HL-60 (cell line): ENCODE measurements around the gene GDPD5.

Source experiments
- DNase-seq, 2 experiments: peaks; one replicate each; pipeline ENCODE4 v3.0.0-alpha.2; 2010 to 2020; ENCODE audit warnings: low read depth in 1 of 2, low spot score in 1 of 2
- H3K27ac ChIP-seq: fragments of 250-450 bp; sonication (Bioruptor Pico); replicated peaks from 2 replicates; pipeline ENCODE4 v1.5.1; 2020; ENCODE audit warnings: mild to moderate bottlenecking, moderate library complexity
- H3K27me3 ChIP-seq: fragments of 250-450 bp; sonication (Bioruptor Pico); 2 replicates; pipeline ENCODE4 v1.5.1; 2021; ENCODE audit warnings: mild to moderate bottlenecking, moderate library complexity; ENCODE audit not compliant: insufficient read depth, poor library complexity, severe bottlenecking
- H3K4me3 ChIP-seq: replicated peaks from 2 replicates; pipeline ENCODE4 v1.5.1; 2011; ENCODE audit warnings: mild to moderate bottlenecking, control low read depth, low read length; ENCODE audit not compliant: insufficient read depth
- GABPA ChIP-seq: IDR thresholded peaks from 2 replicates; pipeline ENCODE4 v1.6.1; 2012; ENCODE audit warnings: low read depth
- POLR2AphosphoS5 ChIP-seq: IDR thresholded peaks from 2 replicates; pipeline ENCODE4 v1.6.1; 2012; ENCODE audit warnings: low read depth
- SPI1 ChIP-seq: IDR thresholded peaks from 2 replicates; pipeline ENCODE4 v1.6.1; 2012; ENCODE audit warnings: low read depth, mild to moderate bottlenecking, borderline replicate concordance
- TF ChIP-seq, protein P1 (sequence below): IDR thresholded peaks from 2 replicates; pipeline ENCODE4 v1.6.1; 2012; ENCODE audit warnings: low read depth; ENCODE audit not compliant: insufficient replicate concordance
- TF ChIP-seq, protein P2 (sequence below): IDR thresholded peaks from one replicate; pipeline ENCODE4 v1.5.1; 2011; ENCODE audit warnings: low read length, control low read depth, inconsistent platforms; ENCODE audit not compliant: insufficient read depth

The GDPD5 gene

DNA sequence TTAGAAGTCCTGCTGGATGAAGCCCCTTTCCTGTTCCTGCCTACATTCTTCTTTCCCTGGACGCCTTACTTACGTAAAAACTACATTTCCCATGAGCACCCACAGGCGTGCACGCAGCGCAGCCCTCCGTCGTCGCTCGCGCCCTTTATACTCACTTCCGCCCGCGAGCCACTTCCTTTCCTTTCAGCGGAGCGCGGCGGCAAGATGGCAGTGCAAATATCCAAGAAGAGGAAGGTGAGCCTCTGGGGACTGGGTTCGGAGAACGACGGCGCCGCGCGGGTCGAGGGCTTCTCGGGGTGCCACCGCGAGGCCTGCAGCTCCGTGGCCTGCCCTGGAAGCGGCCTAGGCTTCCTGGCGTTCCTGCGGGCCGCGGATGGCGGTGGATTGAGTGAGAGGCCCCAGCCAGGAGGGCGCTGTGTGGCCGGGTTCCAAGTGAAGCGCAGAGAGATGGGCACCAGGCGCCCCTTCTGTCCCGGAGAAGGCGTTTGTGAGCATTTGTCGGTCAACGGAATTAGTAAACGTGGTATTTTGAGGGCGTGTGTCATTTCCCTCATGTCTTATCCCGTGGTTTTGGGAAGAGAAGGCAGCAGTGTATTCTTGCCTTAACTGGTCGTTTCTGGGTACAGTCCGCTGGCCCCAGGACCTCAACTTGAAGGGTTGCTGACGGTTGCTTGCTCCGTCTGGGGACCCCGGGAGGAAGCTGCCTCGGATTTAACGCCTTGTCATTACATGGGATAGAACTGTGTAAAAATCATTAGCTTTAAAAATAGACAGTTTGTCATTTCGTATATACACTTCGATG, 126.2 kb downstream of the GDPD5 start, which contains the start of gene RPS3:
Gene RPS3 (plus strand): TSS at position 175 of the 802 bp plus-strand sequence. CDS start 30 bp downstream, at position 205.
- TF ChIP-seq POLR2AphosphoS5 (peak; percentile 99), SPI1 (peak; percentile 96), GABPA (peak; percentile 91)
- TF ChIP-seq, protein P1, sequence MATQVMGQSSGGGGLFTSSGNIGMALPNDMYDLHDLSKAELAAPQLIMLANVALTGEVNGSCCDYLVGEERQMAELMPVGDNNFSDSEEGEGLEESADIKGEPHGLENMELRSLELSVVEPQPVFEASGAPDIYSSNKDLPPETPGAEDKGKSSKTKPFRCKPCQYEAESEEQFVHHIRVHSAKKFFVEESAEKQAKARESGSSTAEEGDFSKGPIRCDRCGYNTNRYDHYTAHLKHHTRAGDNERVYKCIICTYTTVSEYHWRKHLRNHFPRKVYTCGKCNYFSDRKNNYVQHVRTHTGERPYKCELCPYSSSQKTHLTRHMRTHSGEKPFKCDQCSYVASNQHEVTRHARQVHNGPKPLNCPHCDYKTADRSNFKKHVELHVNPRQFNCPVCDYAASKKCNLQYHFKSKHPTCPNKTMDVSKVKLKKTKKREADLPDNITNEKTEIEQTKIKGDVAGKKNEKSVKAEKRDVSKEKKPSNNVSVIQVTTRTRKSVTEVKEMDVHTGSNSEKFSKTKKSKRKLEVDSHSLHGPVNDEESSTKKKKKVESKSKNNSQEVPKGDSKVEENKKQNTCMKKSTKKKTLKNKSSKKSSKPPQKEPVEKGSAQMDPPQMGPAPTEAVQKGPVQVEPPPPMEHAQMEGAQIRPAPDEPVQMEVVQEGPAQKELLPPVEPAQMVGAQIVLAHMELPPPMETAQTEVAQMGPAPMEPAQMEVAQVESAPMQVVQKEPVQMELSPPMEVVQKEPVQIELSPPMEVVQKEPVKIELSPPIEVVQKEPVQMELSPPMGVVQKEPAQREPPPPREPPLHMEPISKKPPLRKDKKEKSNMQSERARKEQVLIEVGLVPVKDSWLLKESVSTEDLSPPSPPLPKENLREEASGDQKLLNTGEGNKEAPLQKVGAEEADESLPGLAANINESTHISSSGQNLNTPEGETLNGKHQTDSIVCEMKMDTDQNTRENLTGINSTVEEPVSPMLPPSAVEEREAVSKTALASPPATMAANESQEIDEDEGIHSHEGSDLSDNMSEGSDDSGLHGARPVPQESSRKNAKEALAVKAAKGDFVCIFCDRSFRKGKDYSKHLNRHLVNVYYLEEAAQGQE: peak; percentile 87
- TF ChIP-seq, protein P2, sequence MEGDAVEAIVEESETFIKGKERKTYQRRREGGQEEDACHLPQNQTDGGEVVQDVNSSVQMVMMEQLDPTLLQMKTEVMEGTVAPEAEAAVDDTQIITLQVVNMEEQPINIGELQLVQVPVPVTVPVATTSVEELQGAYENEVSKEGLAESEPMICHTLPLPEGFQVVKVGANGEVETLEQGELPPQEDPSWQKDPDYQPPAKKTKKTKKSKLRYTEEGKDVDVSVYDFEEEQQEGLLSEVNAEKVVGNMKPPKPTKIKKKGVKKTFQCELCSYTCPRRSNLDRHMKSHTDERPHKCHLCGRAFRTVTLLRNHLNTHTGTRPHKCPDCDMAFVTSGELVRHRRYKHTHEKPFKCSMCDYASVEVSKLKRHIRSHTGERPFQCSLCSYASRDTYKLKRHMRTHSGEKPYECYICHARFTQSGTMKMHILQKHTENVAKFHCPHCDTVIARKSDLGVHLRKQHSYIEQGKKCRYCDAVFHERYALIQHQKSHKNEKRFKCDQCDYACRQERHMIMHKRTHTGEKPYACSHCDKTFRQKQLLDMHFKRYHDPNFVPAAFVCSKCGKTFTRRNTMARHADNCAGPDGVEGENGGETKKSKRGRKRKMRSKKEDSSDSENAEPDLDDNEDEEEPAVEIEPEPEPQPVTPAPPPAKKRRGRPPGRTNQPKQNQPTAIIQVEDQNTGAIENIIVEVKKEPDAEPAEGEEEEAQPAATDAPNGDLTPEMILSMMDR: no peak
- Histone ChIP-seq H3K4me3 (peak within 1 kb of the TSS; percentile 81), H3K27ac (peak within 1 kb of the TSS; percentile 98), H3K27me3 (no peaks in the 10 kb centered on the region)
- DNase-seq: peak; percentile 90 to 93

DNA sequence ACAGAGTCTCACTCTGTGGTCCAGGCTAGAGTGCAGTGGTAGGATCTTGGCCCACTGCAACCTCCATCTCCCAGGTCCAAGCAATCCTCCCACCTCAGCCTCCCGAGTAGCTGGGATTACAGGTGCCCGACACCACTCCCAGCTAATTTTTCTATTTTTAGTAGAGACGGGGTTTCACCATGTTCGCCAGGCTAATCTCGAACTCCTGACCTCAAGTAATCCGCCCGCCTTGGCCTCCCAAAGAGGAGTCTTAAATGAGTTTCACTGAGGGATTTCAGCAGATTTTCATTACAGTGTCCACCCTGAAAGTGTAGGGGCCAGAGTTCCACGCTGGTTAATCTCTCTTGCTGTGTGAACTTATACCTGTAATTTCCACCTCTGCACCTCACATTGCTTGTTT, 126.8 kb downstream of the GDPD5 start:
- Histone ChIP-seq H3K27ac (peak overlapping the region; percentile 98), H3K4me3 (no peak overlapping the region), H3K27me3 (no peaks in the 10 kb centered on the region)
- no peak for DNase-seq
- no peak for TF ChIP-seq GABPA
- no peak for TF ChIP-seq SPI1
- TF ChIP-seq, protein P1: no peak
- TF ChIP-seq, protein P2: no peak
- TF ChIP-seq POLR2AphosphoS5: no peak

DNA sequence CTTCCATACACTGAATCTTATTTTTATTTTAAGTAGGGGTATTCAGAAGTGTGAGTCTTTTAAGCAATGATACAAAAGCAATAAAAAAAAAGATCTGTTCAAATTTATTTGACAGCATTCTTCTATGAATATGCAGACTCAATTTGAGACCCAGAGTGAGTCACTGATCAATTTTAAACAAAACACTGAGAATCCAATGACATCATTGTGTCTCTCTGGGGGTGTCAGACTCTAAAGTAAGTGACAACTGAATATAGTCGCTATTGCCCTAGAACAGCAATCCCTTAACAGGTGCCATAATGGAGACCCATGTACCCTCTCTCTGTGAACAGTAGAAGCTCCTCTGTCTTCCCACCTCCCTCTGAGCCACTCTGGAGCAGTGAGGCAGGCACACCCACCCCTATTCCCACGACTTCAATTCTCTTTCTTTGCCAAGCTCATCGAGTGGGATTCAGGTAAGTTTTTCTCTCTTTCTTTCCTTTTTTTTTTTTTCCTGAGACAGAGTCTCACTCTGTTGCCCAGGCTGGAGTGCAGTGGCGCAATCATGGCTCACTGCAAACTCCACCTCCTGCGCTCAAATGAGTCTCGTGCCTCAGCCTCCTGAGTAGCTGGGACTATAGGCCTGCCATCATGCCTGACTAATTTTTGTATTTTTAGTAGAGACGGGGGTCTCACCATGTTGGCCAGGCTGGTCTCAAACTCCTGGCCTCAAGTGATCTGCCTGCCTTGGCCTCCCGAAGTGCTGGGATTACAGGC, 131.5 kb downstream of the GDPD5 start:
- no peaks in the 10 kb centered on the region for H3K27me3 ChIP-seq
- DNase-seq: no peak
- no peak overlapping the region for H3K4me3 ChIP-seq
- no peak for TF ChIP-seq SPI1
- TF ChIP-seq, protein P2: no peak
- TF ChIP-seq GABPA: no peak
- TF ChIP-seq, protein P1: no peak
- no peak for TF ChIP-seq POLR2AphosphoS5
- H3K27ac ChIP-seq: no peak overlapping the region
